GM19468 (cell line): ENCODE measurements around the gene HVCN1.

Experiments
- ATAC-seq: cut with Tn5 transposase; IDR thresholded peaks from one replicate; pipeline ENCODE4 v1.9.1; 2021; ENCODE audit warnings: mild to moderate bottlenecking, moderate library complexity, moderate number of reproducible peaks; ENCODE audit not compliant: unreplicated experiment; ENCODE audit errors: extremely low read depth

HVCN1 gene

GRCh38 chr12:110699591-110700445, 10.9 kb upstream of the HVCN1 start:
- ATAC-seq: no peak

DNA sequence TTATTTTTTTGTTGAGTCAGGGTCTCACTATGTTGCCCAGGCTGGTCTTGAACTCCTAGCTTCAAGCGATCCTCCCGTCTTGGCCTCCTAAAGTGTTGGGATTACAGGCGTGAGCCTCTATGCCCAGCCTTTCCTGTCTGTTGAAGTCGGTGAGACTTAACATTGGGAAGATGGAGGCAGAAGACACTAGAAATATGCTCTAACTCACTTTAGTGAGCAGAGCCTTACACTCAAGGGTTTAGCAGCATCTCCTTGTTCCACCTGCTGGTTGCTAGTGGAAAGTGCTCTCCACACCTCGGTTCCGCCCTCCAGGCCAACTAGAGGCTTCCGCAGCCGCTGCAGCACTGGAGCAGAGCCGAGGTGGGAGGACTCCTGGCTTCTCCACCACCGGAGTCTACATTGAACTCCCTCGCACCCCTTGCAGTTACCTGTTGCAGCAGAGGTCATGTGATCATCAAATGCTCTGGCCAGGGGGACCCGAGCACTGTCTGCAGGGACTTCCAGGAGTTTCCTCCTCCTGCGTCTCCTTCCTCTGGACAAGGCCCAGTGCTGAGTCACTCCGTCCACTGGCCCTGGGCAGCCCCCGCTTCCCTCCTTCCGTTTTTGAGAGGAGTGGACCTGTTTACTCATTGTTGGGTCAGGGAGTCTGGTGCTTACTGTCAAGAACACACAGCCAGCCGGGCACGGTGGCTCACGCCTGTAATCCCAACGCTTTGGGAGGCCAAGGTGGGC, 9.4 kb upstream of the HVCN1 start:
- ATAC-seq: peak; percentile 64

DNA sequence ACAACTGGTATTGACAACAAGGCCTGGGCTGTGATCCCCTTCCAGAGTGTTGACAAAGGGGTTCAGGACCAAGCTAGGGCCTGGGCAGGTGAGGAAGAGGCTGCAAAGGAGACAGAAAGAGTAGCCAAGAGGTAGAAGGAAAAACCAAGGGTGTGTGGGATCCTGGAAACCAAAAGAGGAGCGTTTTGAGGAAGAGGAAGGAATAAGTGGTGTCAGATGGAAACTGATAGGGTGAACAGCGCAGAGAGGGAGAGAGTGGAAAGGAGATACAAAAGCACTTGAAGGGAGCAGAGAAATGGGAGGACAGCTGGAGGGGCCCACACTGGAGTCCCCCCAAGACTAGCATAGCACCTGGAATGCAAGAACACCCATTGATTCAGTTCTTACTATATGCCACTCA, 8.3 kb upstream of the HVCN1 start:
- no peak for ATAC-seq

DNA sequence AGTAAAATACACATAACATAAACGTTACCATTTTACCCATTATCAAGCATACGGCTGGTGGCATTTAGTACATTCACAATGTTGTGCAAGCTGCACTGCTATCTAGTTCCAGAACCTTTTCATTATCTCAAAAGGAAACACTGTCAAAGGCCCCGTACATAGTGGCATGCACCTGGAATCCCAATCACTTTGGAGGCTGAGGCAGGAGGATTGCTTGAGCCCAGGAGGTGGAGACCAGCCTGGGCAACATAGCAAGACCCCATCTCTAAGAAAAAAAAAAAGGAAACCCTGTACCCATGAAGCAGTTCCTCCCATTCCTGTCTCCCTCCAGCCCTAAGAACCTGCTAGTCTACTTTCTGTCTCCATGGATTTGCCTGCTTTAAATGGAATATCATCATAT, 7.4 kb upstream of the HVCN1 start:
- no peak for ATAC-seq

DNA sequence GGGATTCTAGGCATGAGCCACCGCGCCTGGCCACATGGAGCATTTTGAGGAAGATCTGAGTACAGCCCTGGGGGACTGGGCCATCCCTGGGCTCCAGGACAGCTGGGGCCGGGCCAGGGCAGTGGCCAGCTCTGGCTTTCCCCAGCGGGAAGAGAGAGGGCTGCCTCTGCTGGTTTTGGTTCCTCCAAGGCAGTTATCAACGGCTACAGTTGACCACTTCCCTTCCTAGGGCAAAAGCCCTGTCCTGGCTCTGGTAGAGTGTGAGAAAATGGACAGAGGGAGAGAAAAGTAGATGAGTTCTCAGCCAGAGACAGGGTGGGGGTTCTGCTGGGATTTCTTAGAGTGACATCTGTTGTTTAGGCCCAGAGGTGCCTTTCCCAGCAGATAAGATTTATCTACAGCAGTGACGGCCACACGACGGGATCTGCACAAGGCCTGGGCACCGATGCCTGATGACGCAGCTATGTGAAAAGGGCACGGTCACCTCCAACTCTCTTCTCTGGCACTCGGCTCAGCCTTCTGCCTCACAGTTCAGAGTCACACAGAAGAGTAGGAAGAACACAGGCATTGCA, 5.5 kb upstream of the HVCN1 start:
- ATAC-seq: no peak

DNA sequence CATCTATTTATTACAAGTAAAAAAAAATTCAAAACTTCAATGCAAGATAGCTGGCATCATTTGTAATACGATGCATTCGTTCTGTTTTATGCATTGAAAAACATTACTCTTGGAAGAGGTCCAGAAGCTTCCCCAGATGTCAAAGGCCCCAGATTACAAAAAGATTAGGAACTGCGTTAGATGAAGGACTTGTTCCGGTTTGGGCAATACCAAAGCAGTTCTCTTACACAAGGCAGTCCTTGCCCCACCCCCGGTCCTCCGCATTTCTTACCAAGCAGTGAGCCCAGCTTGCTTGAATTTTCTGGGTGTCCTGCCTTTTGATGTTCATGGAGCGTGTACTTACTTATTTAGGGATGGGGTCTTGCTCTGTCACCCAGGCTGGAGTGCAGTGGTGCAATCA, 4.8 kb upstream of the HVCN1 start:
- no peak for ATAC-seq

GRCh38 chr12:110690127-110690430, 1.2 kb upstream of the HVCN1 start:
- no peak for ATAC-seq

GRCh38 chr12:110689281-110690126, 589 bp upstream of the HVCN1 start:
- peak; percentile 29 for ATAC-seq

- ATAC-seq: no peak
These were observed 1.3 kb downstream of the HVCN1 start for GRCh38 chr12:110687396-110688169.

DNA sequence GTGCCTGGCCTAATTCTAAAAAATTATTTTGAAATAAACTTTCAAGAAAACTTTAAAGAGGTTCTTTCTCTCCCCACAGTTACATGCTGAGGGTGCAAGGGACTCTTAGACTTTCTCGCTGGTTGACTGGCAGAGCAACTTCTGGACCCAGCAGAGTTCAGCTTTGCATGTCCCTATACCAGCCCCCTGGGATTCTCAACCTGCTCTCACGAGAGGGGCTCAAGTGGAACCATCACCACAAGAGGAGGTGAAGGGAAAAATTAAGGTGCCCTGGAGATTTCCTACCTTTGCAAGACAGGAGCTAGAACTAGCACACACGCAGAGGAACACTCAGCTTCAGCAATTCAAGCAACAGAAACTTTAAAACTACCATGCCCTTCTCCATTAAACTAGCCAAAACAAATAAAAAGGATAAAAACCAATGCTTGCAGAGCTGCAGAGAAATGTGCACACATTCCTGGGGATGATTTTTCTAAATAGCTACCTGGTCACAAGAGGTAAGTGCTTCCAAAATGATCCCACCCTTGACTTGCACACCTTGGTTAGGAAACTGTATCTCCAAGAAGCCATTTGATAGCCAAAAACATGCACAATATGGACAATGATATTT, 2.5 kb downstream of the HVCN1 start:
- no peak for ATAC-seq

GRCh38 chr12:110684312-110684836, 4.5 kb downstream of the HVCN1 start:
- ATAC-seq: no peak

GRCh38 chr12:110683888-110684287, 5.0 kb downstream of the HVCN1 start:
- ATAC-seq: no peak

DNA sequence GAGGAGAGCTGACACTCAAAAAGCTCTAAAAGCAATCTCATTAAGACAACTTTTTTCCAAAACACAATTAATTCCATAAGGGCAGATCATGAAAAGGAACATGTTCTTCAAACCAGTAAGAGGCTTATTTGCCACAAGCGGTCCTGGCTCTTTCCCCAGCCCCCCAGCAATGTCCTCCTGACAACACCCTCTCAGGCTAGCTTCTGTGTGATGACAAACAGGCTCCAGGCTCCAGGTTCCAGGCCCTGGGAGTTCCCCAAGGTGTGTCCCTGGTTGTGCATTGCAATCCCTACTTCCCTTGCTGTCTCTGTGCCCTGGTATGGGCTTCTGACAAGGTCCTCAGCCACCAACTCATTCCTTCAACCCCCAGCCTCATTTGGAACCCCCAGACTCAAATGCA, 8.9 kb downstream of the HVCN1 start:
- ATAC-seq: no peak

DNA sequence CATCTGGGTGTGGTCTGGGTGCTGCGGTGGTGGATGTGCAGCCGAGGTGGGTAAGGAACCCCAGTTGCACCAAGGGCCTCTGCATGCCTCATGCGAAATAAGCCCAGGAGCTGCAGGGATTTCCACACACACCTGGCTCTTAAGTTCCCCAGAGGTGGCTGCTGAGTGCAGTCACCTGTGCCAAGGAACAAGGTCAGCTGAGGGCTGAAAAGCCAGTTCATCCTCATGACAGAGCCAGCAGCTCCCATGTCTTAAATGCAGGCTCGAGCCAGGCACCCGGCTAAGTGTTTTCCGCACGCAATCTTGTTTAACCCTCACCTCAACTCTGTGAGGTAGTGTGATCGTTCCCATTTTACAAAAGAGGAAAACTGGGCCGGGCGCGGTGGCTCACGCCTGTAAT, 9.7 kb downstream of the HVCN1 start:
- no peak for ATAC-seq

DNA sequence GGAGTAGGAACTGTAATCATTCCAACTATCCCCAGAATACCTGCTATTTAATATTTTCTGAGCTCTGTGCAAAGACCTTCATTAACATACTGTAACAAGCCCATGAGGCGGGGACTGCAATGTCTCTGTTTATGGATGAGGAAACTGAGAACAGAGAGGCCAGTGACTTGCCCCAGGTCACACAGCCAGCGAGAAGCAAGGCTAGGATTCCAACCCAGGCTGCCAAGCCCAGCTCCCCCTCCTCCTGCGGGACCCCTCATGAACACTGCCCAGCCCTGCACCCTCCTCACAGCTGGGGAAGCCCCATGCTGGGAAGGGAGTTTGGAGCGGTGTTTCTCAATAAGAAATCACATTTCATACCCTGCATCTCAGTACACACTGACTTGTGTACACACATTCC, 10.9 kb downstream of the HVCN1 start:
- ATAC-seq: no peak

- ATAC-seq: peak; percentile 57
These were observed 11.6 kb downstream of the HVCN1 start for GRCh38 chr12:110677206-110677911.

- no peak for ATAC-seq
These were observed 12.7 kb downstream of the HVCN1 start for GRCh38 chr12:110676171-110676570.

- ATAC-seq: peak; percentile 24
These were observed 18.7 kb downstream of the HVCN1 start for GRCh38 chr12:110670161-110670701.
